Progenitor cell of endocrine pancreas (in vitro differentiated cells): ENCODE results near the gene PLEKHO2. TPM values are rescaled to one million over a fixed set of nuclear protein-coding genes. Genes with fewer than 3 reads are reported as not detected.

ENCODE experiments used
- DNase-seq: peaks from one replicate; pipeline ENCODE4 v3.0.0; 2021; ENCODE audit warnings: low spot score; ENCODE audit not compliant: unreplicated experiment
- H3K27ac Mint-ChIP-seq: 2 replicates; pipeline ENCODE4 v1.8.0; 2021; ENCODE audit warnings: mild to moderate bottlenecking, moderate library complexity, mixed read lengths
- H3K27me3 Mint-ChIP-seq: 2 replicates; pipeline ENCODE4 v1.8.0; 2021; ENCODE audit warnings: mixed read lengths
- H3K36me3 Mint-ChIP-seq: 2 replicates; pipeline ENCODE4 v1.8.0; 2022; ENCODE audit warnings: mixed read lengths; ENCODE audit not compliant: insufficient read depth
- H3K4me1 Mint-ChIP-seq: 2 replicates; pipeline ENCODE4 v1.8.0; 2021; ENCODE audit warnings: low read depth, mixed read lengths
- H3K4me3 Mint-ChIP-seq: 2 replicates; pipeline ENCODE4 v1.8.0; 2021; ENCODE audit warnings: low read depth, mild to moderate bottlenecking, moderate library complexity, mixed read lengths
- H3K9me3 Mint-ChIP-seq: 2 replicates; pipeline ENCODE4 v1.8.0; 2021; ENCODE audit warnings: low read depth, mixed read lengths
- CTCF ChIP-seq: fragments of 200-600 bp; sonication (generic); IDR thresholded peaks from one replicate; pipeline ENCODE4 v1.5.0; 2021; ENCODE audit warnings: antibody characterized with exemption, mild to moderate bottlenecking; ENCODE audit not compliant: unreplicated experiment
- total RNA-seq: library from RNA; stranded (reverse); gene quantifications from 2 replicates; pipeline ENCODE4 v1.2.1, GENCODE V29; 2021

The PLEKHO2 gene
- total RNA-seq, 1 donor from 2014 or later, result 9.6 TPM

DNA sequence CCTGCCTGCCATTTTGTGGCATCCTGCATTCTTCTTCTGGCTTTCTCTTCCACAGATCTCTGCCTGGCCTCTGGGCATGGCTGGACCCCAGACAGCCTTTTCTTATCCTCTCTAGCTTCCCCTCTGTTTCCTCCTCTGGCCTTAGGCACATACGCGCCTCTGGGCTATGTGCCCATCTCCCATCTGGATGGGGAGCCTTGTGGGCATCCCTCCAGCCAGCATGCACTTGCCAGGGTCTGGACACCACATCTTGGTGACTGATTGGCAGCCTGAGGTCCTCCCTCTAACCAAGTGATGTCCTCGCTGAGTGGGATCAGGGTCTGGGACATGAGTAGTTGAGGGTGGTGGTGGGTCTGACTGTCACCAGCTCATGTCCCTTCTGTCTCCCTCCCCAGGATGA is 12.8 kb downstream of the PLEKHO2 start:
- no peak for DNase-seq
- no peak for TF ChIP-seq CTCF
- H3K27ac Mint-ChIP-seq, result no peak overlapping the region
- H3K4me1 Mint-ChIP-seq, result peaks cover 16% of the 10 kb centered on the region
- H3K4me3 Mint-ChIP-seq, result no peak overlapping the region
- peaks cover 6% of the 10 kb centered on the region for H3K36me3 Mint-ChIP-seq
- no peaks in the 10 kb centered on the region for H3K27me3 Mint-ChIP-seq
- H3K9me3 Mint-ChIP-seq, result no peaks in the 10 kb centered on the region

- no peaks in the 10 kb centered on the region for H3K27me3 Mint-ChIP-seq
- no peak overlapping the region for H3K27ac Mint-ChIP-seq
- peaks cover 16% of the 10 kb centered on the region for H3K4me1 Mint-ChIP-seq
- no peak overlapping the region for H3K4me3 Mint-ChIP-seq
- peaks cover 5% of the 10 kb centered on the region for H3K36me3 Mint-ChIP-seq
- TF ChIP-seq CTCF, result no peak
- DNase-seq, result no peak
- H3K9me3 Mint-ChIP-seq, result no peaks in the 10 kb centered on the region
Observed at GRCh38 chr15:64855205-64855975, 13.7 kb downstream of the PLEKHO2 start.

DNA sequence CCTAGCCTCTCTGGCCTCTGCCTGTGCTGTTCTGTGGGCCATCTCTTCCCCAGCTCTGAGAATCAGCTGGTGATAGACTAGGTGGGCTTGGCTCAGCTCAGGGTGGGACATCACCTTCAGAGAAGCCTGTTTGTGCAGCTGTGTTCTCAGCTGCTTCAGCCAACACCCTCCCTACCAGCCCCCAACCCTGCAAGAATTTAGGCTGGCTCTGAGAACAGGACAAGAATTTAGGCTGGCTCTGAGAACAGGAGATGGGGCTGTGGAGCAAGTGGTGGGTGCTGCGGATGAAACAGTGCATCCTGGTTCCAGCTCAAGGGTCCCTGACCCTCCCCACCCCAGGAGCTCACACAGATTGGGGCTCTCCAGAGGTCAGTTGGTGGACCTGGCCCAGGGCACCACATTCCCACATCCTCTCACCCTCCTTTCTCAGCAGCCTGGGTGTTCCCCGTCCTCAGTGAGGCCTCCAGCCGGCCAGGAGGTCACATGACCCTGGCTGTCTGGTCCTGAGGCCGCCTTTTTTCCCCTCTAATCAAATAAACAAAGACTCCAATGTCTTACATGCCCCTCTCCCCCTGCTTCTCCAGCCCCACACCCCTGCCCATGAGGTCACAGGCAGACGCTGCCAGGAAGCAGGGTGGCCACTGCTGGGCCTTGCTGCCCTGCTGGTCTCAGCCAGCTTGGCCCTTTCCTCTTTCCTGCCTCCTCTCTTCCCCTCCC is 14.9 kb downstream of the PLEKHO2 start:
- no peak for TF ChIP-seq CTCF
- Mint-ChIP-seq H3K27me3 (no peaks in the 10 kb centered on the region), H3K36me3 (peaks cover 4% of the 10 kb centered on the region), H3K4me3 (no peak overlapping the region), H3K9me3 (no peaks in the 10 kb centered on the region), H3K4me1 (peaks cover 16% of the 10 kb centered on the region), H3K27ac (peak overlapping the region; percentile 87)
- DNase-seq, result no peak

GRCh38 chr15:64857421-64857820 is 15.7 kb downstream of the PLEKHO2 start:
- Mint-ChIP-seq H3K9me3 (no peaks in the 10 kb centered on the region), H3K27ac (peak overlapping the region; percentile 87), H3K36me3 (no peaks in the 10 kb centered on the region), H3K4me1 (peaks cover 16% of the 10 kb centered on the region), H3K27me3 (no peaks in the 10 kb centered on the region), H3K4me3 (no peak overlapping the region)
- no peak for DNase-seq
- no peak for TF ChIP-seq CTCF

GRCh38 chr15:64858021-64858575 is 16.4 kb downstream of the PLEKHO2 start:
- no peak overlapping the region for H3K27ac Mint-ChIP-seq

More at GRCh38 chr15:64858021-64858575, 16.4 kb downstream of the PLEKHO2 start:
- no peak for DNase-seq
- Mint-ChIP-seq H3K4me1 (peaks cover 16% of the 10 kb centered on the region), H3K27me3 (no peaks in the 10 kb centered on the region), H3K36me3 (no peaks in the 10 kb centered on the region), H3K9me3 (no peaks in the 10 kb centered on the region), H3K4me3 (no peak overlapping the region)
- no peak for TF ChIP-seq CTCF
